GM23338 (cell line): ENCODE measurements around the gene ENDOV. TPM values are rescaled to one million over a fixed set of nuclear protein-coding genes. Genes with fewer than 3 reads are reported as not detected.

Experiments used
- ATAC-seq: fragments of 200-7000 bp; cut with Tn5 transposase; 3 replicates; pipeline ENCODE4 v1.9.1; 2020
- DNase-seq: peaks from one replicate; pipeline ENCODE4 v3.0.0-alpha.2; 2015; ENCODE audit warnings: low spot score
- H2AFZ ChIP-seq: fragments of 200-600 bp; sonication (generic); 2 replicates; pipeline ENCODE4 v1.8.0; 2016; ENCODE audit warnings: antibody characterized with exemption, mild to moderate bottlenecking, moderate library complexity
- H3F3A ChIP-seq: fragments of 200-600 bp; sonication (generic); replicated peaks from 2 replicates; pipeline ENCODE4 v1.8.0; 2017; ENCODE audit warnings: antibody characterized with exemption, mixed run types, low read depth
- H3K27ac ChIP-seq: fragments of 200-600 bp; sonication (generic); 2 replicates; pipeline ENCODE4 v1.6.1; 2016; ENCODE audit warnings: low read depth
- H3K27me3 ChIP-seq: fragments of 200-600 bp; sonication (generic); 2 replicates; pipeline ENCODE4 v1.8.0; 2016; ENCODE audit warnings: mild to moderate bottlenecking, mixed run types, moderate library complexity; ENCODE audit not compliant: insufficient read depth
- H3K36me3 ChIP-seq: fragments of 200-600 bp; sonication (generic); 2 replicates; pipeline ENCODE4 v1.8.0; 2016; ENCODE audit warnings: mild to moderate bottlenecking; ENCODE audit not compliant: insufficient read depth
- H3K4me1 ChIP-seq: fragments of 200-600 bp; sonication (generic); 2 replicates; pipeline ENCODE4 v1.8.0; 2016; ENCODE audit warnings: mild to moderate bottlenecking, moderate library complexity; ENCODE audit not compliant: insufficient read depth
- H3K4me2 ChIP-seq: fragments of 200-600 bp; sonication (generic); 2 replicates; pipeline ENCODE4 v1.7.1; 2017; ENCODE audit warnings: mixed run types
- H3K4me3 ChIP-seq: fragments of 200-600 bp; sonication (generic); 2 replicates; pipeline ENCODE4 v1.6.1; 2016; ENCODE audit warnings: mixed run types
- H3K79me2 ChIP-seq: fragments of 200-600 bp; sonication (generic); replicated peaks from 2 replicates; pipeline ENCODE4 v1.8.0; 2017; ENCODE audit warnings: mild to moderate bottlenecking; ENCODE audit not compliant: insufficient read depth
- H3K9me2 ChIP-seq: fragments of 200-600 bp; sonication (generic); 2 replicates; pipeline ENCODE4 v1.8.0; 2017; ENCODE audit not compliant: insufficient read depth
- H4K20me1 ChIP-seq: fragments of 200-600 bp; sonication (generic); replicated peaks from 2 replicates; pipeline ENCODE4 v1.8.0; 2017; ENCODE audit warnings: mild to moderate bottlenecking; ENCODE audit not compliant: insufficient read depth
- H3K27ac Mint-ChIP-seq: 2 replicates; pipeline ENCODE4 v1.8.0; 2020; ENCODE audit warnings: inconsistent platforms, mild to moderate bottlenecking, moderate library complexity, mixed read lengths
- H3K27me3 Mint-ChIP-seq: 3 replicates; pipeline ENCODE4 v1.8.0; 2022; ENCODE audit warnings: low read depth, mild to moderate bottlenecking, moderate library complexity, mixed read lengths, inconsistent platforms; ENCODE audit not compliant: insufficient read depth, poor library complexity
- H3K36me3 Mint-ChIP-seq: 3 replicates; pipeline ENCODE4 v1.8.0; 2021; ENCODE audit warnings: low read depth, mild to moderate bottlenecking, inconsistent platforms, moderate library complexity, mixed read lengths
- H3K4me1 Mint-ChIP-seq: 3 replicates; pipeline ENCODE4 v1.8.0; 2020; ENCODE audit warnings: mild to moderate bottlenecking, inconsistent platforms, mixed read lengths
- H3K4me3 Mint-ChIP-seq: 3 replicates; pipeline ENCODE4 v1.8.0; 2021; ENCODE audit warnings: moderate library complexity, mild to moderate bottlenecking, inconsistent platforms, mixed read lengths
- H3K9me3 Mint-ChIP-seq: 3 replicates; pipeline ENCODE4 v1.8.0; 2020; ENCODE audit warnings: moderate library complexity, mild to moderate bottlenecking, inconsistent platforms, mixed read lengths
- ETS1 ChIP-seq: IDR thresholded peaks from 2 replicates; pipeline ENCODE4 v1.6.1; 2016; ENCODE audit warnings: antibody characterized with exemption
- EZH2phosphoT487 ChIP-seq: fragments of 200-600 bp; sonication (generic); IDR thresholded peaks from one replicate; pipeline ENCODE4 v1.8.1; 2018; ENCODE audit warnings: antibody characterized with exemption; ENCODE audit not compliant: unreplicated experiment
- STAT1 ChIP-seq: IDR thresholded peaks from one replicate; pipeline ENCODE4 v1.6.1; 2016; ENCODE audit warnings: antibody characterized with exemption; ENCODE audit not compliant: unreplicated experiment
- ZNF114 ChIP-seq: fragments of 250-450 bp; sonication (Bioruptor Pico); IDR thresholded peaks from 2 replicates; pipeline ENCODE4 v1.5.0; 2020; ENCODE audit warnings: mild to moderate bottlenecking, moderate library complexity
- polyA plus RNA-seq: library from polyadenylated mRNA; unstranded; fragments of >200 nt; fragmentation: Nextera tagmentation; extraction: Ambion mirVana; gene quantifications from 2 replicates; pipeline ENCODE4 v1.2.1, GENCODE V29; 2016
- total RNA-seq: library from RNA; depleted of rRNA; stranded (reverse); fragments of >200 nt; shearing (Covaris generic); gene quantifications from 2 replicates; pipeline ENCODE4 v1.2.3, GENCODE V29; 2014
- TF ChIP-seq, protein P1 (sequence below): fragments of 250-450 bp; sonication (Bioruptor Pico); IDR thresholded peaks from 2 replicates; pipeline ENCODE4 v1.5.0; 2020; ENCODE audit warnings: mild to moderate bottlenecking, moderate library complexity

ENDOV gene
- total and polyA plus RNA-seq, 2 experiments from 2014 or later = 11.5 to 16.1 TPM

GRCh38 chr17:80419255-80419654 is 4.3 kb downstream of the ENDOV start:
- H3K27ac Mint-ChIP-seq = no peak overlapping the region
- H3K4me3 ChIP-seq = no peak overlapping the region
- H3K9me2 ChIP-seq = no peaks in the 10 kb centered on the region
- no peaks in the 10 kb centered on the region; the same call in 2 of the 3 replicates for H3K9me3 Mint-ChIP-seq
- no peaks in the 10 kb centered on the region for H3K36me3 ChIP-seq
- no peak overlapping the region for H3K27ac ChIP-seq
- H3K4me1 Mint-ChIP-seq = peaks cover 6% of the 10 kb centered on the region
- H4K20me1 ChIP-seq = peaks cover 4% of the 10 kb centered on the region; the same call in 1 of the 2 replicates
- H3K79me2 ChIP-seq = 0 out of 2 replicates have a peak, but pooled peaks cover 2% of the 10 kb centered on the region
- 0 out of 2 replicates have a peak, but pooled peaks cover 3% of the 10 kb centered on the region for H3F3A ChIP-seq
- no peak overlapping the region for H3K4me2 ChIP-seq
- ATAC-seq = no peak
- TF ChIP-seq ETS1 (no peak), ZNF114 (CRISPR knock-in tag) (no peak), STAT1 (no peak), EZH2phosphoT487 (no peak)
- TF ChIP-seq, protein P1, sequence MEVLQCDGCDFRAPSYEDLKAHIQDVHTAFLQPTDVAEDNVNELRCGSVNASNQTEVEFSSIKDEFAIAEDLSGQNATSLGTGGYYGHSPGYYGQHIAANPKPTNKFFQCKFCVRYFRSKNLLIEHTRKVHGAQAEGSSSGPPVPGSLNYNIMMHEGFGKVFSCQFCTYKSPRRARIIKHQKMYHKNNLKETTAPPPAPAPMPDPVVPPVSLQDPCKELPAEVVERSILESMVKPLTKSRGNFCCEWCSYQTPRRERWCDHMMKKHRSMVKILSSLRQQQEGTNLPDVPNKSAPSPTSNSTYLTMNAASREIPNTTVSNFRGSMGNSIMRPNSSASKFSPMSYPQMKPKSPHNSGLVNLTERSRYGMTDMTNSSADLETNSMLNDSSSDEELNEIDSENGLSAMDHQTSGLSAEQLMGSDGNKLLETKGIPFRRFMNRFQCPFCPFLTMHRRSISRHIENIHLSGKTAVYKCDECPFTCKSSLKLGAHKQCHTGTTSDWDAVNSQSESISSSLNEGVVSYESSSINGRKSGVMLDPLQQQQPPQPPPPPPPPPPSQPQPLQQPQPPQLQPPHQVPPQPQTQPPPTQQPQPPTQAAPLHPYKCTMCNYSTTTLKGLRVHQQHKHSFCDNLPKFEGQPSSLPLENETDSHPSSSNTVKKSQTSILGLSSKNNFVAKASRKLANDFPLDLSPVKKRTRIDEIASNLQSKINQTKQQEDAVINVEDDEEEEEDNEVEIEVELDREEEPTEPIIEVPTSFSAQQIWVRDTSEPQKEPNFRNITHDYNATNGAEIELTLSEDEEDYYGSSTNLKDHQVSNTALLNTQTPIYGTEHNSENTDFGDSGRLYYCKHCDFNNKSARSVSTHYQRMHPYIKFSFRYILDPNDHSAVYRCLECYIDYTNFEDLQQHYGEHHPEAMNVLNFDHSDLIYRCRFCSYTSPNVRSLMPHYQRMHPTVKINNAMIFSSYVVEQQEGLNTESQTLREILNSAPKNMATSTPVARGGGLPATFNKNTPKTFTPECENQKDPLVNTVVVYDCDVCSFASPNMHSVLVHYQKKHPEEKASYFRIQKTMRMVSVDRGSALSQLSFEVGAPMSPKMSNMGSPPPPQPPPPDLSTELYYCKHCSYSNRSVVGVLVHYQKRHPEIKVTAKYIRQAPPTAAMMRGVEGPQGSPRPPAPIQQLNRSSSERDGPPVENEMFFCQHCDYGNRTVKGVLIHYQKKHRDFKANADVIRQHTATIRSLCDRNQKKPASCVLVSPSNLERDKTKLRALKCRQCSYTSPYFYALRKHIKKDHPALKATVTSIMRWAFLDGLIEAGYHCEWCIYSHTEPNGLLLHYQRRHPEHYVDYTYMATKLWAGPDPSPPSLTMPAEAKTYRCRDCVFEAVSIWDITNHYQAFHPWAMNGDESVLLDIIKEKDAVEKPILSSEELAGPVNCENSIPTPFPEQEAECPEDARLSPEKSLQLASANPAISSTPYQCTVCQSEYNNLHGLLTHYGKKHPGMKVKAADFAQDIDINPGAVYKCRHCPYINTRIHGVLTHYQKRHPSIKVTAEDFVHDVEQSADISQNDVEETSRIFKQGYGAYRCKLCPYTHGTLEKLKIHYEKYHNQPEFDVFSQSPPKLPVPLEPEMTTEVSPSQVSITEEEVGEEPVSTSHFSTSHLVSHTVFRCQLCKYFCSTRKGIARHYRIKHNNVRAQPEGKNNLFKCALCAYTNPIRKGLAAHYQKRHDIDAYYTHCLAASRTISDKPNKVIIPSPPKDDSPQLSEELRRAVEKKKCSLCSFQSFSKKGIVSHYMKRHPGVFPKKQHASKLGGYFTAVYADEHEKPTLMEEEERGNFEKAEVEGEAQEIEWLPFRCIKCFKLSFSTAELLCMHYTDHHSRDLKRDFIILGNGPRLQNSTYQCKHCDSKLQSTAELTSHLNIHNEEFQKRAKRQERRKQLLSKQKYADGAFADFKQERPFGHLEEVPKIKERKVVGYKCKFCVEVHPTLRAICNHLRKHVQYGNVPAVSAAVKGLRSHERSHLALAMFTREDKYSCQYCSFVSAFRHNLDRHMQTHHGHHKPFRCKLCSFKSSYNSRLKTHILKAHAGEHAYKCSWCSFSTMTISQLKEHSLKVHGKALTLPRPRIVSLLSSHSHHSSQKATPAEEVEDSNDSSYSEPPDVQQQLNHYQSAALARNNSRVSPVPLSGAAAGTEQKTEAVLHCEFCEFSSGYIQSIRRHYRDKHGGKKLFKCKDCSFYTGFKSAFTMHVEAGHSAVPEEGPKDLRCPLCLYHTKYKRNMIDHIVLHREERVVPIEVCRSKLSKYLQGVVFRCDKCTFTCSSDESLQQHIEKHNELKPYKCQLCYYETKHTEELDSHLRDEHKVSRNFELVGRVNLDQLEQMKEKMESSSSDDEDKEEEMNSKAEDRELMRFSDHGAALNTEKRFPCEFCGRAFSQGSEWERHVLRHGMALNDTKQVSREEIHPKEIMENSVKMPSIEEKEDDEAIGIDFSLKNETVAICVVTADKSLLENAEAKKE (CRISPR knock-in tag) = no peak
- H3K4me3 Mint-ChIP-seq = no peak overlapping the region
- peaks cover 4% of the 10 kb centered on the region; the same call in 2 of the 3 replicates for H3K36me3 Mint-ChIP-seq
- H2AFZ ChIP-seq = no peak overlapping the region
- H3K4me1 ChIP-seq = peaks cover 3% of the 10 kb centered on the region; the same call in 1 of the 2 replicates
- peaks cover 3% of the 10 kb centered on the region; the same call in 1 of the 2 replicates for H3K27me3 ChIP-seq
- no peak for DNase-seq
- H3K27me3 Mint-ChIP-seq = peaks cover 19% of the 10 kb centered on the region
